CMK (cell line): ENCODE results near the gene TNNI2.
"Not testable (repeated sequence)": the region's sequence is repeated elsewhere in the genome, so short reads cannot be mapped to it uniquely, and the experiment has no call there.

Experiments
- DNase-seq: peaks from one replicate; pipeline ENCODE4 v3.0.0-alpha.2; 2010; ENCODE audit warnings: low read depth

The TNNI2 gene

GRCh38 chr11:1862588-1863351 is 24.0 kb downstream of the TNNI2 start:
- no peak for DNase-seq

DNA sequence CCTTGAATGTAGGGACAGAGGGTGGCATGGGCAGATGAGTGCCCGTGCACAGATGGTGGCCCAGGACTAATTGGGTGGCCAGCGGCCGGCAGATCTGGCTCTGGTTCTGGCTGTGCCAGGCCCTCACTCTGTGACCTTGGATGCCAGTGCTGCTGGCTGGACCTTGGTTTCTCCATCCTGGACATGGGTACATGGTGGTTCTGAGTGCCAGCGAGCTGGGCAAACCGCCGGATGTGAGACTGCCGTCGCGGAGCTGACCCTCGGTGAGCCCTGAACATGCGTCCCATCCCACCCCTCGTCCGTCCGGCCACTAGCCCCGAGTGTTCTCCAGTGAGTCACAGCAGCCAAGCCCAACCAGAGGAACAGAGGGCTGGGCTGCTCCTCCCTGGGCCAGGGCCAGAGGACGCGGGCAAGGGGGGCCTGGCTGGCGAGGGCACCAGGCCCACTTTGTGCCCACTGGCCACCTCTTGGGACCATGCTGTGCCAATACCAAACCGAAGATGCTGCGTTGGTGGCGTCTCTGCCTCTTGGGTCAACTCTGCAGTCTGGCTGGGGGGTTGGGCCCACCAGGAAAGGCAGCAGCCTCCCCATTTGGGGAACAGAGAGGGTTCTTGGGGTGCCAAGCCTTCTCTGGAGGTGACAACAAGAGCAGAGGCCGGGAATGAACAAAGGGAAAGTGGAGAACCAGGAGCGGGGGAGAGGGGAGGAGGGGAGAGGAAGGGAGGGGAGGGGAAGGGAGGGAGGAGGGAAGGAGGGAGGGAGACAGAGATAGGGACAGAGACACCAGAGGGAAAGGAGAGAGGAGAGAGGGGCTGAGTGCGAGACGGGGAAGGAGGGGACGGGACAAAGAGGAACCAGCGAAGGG is 24.8 kb downstream of the TNNI2 start:
- DNase-seq: no peak

DNA sequence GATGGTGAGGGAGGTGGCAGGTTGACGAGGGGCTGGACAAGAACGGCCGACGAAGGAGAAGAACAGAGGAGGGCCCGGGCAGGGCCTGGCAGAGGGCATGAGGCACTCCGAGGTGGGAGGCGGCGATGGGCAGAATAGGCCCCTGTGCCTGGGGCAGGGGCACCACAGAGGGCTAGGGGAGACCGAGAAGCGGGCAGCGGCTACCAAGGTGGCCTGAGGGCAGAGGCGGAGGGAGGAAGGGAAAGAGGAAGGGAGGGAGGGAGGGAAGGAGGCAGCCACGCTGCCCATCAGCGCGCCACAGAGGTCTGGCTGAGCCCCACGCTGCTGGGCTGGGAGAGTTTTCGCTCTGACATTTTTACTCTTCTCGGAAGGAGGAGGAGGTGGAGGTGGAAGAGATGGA is 25.4 kb downstream of the TNNI2 start:
- DNase-seq: no peak

DNA sequence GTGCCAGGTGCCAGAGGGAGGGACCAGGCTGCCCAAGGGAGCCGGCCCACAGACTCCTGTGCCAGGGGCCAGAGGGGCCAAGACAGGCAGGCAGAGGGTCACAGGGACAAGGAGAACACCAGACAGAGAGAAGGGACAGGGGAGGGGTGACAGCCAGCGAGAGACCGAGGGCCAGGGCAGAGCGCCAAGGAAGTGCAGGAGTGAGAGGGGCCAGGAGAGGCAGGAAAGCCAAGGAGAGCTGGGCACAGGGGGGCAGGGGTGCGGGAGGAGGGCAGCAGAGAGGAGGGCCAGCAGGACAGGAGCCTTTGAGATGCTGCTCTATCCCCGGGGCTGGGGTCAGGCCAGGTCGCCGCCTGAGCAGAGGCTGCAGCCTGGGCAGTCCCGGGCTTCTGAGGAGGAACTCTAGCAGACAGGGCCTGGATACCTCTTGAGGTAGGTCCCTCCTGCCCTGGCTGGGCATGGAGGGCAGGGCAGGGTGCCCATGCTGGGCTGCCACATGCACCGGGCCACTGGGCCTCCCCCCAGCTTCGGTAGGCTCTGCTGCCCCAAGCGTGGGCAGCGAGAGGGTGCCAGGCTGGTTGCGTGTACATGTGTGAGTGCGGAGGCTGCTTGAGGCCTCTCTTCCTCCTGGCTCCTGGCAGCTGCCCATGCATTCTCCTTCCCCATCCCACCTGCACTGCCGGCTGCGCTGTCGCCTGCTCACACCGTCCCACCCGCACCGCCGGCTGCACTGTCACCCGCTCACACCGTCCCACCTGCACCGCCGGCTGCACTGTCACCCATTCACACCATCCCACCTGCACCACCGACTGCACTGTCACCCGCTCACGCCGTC is 26.3 kb downstream of the TNNI2 start:
- DNase-seq: no peak

GRCh38 chr11:1866226-1866625 is 27.4 kb downstream of the TNNI2 start:
- no peak for DNase-seq

GRCh38 chr11:1866776-1867175 is 28.0 kb downstream of the TNNI2 start:
- DNase-seq: no peak

- no peak for DNase-seq
Measured at GRCh38 chr11:1867381-1867780, 28.6 kb downstream of the TNNI2 start.

- DNase-seq: no peak
Measured at GRCh38 chr11:1868056-1868635, 29.4 kb downstream of the TNNI2 start.

DNA sequence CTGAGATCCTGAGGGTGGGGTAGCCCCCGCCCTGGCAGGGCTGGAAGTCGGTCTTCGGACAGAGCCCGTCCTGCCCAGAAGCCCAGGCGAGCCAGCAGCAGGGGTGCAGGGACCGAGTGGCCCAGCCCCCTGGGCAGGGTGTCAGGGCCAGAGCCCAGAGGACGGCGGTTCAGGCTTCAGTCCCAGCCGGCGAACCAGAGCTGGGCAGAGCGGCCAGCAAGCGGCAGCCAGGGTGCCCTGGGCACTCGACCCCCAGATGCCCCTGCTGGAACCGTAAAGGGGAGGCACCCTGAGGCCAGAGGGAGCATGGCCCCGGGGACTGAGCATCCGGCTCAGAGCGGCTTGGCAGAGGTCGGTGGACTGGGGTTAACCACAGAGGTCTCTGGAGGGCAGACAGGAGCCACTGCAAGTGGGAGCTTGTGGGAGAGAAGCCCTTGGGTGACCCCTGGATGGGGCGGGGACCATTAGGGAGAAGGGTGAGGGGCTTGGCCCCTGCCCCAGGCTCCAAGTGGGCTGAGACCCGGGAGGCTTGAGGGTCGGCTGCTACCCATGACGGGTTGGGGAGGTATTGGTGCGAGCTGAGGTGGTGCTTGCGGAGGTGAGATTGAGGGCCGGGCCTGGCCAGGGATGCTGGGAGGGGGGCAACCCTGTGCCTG is 30.0 kb downstream of the TNNI2 start:
- no peak for DNase-seq

DNA sequence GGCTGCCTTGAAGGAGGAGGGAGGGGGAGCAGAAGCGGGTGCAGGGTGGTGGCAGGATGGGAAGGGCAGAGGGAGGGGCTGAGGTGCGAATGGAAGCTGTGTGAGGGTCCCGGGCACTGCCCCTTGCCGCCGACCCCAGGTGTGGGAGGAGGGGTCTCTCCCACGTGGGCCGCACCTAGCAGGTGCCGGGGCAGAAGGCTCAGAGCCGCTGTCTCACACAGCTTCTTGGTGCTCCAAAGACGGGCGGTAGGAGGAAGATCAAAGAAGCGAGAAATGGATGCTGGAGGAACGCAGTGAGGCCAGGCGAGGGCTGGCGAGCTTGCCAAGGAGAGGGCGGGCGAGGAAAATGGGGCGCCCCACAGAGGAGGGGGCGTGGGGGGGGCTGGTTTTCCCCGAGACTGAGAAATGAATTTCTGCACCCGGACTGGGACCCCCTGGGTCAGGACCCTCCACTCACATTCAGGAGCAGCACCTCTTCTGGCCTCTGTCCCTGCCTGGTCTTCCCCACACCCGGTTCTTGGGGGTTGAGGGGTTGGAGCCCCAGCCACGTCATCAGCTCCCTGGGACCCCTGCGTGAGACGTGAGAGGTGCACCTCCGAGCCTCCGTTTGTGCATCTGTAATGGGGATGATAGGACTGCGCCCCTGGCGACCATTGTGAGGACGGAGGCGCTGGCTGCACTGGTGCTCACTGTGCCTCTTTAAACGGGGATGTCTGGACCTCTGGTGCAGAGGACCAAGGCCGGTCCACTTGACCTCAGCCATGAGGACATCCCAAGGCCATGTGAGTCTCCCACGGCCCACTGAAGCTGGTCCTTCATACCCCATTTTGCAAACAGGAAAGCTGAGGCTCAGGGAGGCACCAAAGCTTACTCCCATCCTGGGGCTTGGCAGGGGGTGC is 30.9 kb downstream of the TNNI2 start:
- DNase-seq: no peak

- no peak for DNase-seq
Measured at GRCh38 chr11:1870326-1870696, 31.5 kb downstream of the TNNI2 start.

- DNase-seq: no peak
Measured at GRCh38 chr11:1870721-1871466, 32.1 kb downstream of the TNNI2 start.

DNA sequence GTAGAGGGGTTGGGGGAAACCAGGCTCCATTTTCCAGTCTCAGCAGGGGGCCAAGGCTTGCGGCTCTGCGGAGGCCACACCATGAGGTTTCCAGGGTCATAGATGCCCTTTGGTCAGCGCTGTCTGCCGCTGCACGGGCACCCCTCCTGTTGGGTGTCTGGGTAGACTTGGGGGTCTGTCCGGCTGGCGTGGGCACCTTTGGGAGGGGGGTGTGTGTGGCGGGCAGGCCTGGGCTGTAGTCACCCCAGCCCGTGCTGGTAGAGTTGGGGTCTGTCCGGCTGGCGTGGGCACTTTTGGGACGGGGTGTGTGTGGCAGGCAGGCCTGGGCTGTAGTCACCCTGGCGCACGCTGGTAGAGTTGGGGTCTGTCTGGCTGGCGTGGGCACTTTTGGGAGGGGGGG is 32.8 kb downstream of the TNNI2 start:
- DNase-seq: no peak

DNA sequence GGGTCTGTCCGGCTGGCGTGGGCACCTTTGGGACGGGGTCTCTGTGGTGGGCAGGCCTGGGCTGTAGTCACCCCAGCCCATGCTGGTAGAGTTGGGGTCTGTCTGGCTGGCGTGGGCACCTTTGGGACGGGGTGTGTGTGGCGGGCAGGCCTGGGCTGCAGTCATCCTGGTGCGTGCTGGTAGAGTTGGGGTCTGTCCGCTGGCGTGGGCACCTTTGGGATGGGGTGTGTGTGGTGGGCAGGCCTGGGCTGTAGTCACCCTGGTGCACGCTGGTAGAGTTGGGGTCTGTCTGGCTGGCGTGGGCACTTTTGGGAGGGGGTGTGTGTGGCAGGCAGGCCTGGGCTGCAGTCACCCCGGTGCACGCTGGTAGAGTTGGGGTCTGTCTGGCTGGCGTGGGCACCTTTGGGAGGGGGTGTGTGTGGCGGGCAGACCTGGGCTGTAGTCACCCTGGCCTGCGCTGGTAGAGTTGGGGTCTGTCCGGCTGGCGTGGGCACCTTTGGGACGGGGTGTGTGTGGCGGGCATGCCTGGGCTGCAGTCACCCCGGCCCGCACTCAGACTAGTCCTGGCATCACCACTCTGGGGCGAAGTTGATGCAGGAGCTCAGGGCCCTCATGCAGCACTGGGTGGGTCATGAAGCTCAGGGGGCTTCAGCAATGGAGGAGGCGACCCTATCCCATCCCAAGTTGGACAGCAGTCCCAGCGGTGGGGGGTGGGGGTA is 33.6 kb downstream of the TNNI2 start:
- DNase-seq: no peak

GRCh38 chr11:1873048-1873812 is 34.4 kb downstream of the TNNI2 start:
- no peak for DNase-seq

- not testable (repeated sequence) for DNase-seq
Measured at GRCh38 chr11:1873813-1874150, 35.0 kb downstream of the TNNI2 start.

GRCh38 chr11:1874441-1875092 is 35.8 kb downstream of the TNNI2 start:
- not testable (repeated sequence) for DNase-seq
